ENCODE measurements around the gene TP63. TPM values are rescaled to one million over a fixed set of nuclear protein-coding genes. Genes with fewer than 3 reads are reported as not detected.
"Not testable (repeated sequence)": the region's sequence is repeated elsewhere in the genome, so short reads cannot be mapped to it uniquely, and the experiment has no call there.

Gene TP63
- polyA plus RNA-seq, 2 of the 4 experiments (the other 2 are of a cell fraction), result 1.5 to 5.4 TPM

DNA sequence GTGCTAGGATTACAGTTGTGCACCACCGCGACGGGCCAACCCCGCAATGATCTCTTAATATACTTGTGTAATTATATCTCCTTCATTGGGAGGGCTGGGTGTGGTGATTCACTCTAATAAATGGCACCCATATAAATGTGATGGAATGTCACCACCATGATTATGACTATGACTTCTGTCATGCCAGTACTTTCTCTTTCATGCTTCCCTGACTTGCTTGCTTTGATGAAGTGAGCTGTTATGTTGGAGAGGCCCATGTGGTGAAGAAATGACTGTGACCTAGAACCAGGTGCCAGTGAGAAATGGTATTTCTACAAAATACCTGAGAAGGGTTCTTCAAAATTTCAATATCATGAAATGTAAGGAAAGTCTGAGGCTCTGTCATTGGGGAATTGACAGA is 24.4 kb upstream of the TP63 start (continued):
- TF ChIP-seq RAD21 (conservative IDR thresholded peaks at IDR 0.05 in 1 of 2, IDR thresholded peaks at IDR 0.05 in 1 of 2), result no peak
- TF ChIP-seq FOXS1 (CRISPR knock-in tag; IDR thresholded peaks at IDR 0.05), result no peak

GRCh38 chr3:189612641-189613040 is 18.5 kb upstream of the TP63 start:
- FAIRE-seq; H3K4me3 ChIP-seq; DNase-seq (ENCODE audit: low read depth in 1 of 2, low spot score in 1 of 2); H3K4me2 ChIP-seq; POLR2A ChIA-PET; CTCF ChIA-PET; ATAC-seq; H3K4me1 ChIP-seq; H3K9me3 ChIP-seq; H3K27ac ChIP-seq: not testable (repeated sequence)
- WGBS (ENCODE audit: missing lambda C conversion rate), result 39% methylated on average over 2 of the region's 2 CpGs

DNA sequence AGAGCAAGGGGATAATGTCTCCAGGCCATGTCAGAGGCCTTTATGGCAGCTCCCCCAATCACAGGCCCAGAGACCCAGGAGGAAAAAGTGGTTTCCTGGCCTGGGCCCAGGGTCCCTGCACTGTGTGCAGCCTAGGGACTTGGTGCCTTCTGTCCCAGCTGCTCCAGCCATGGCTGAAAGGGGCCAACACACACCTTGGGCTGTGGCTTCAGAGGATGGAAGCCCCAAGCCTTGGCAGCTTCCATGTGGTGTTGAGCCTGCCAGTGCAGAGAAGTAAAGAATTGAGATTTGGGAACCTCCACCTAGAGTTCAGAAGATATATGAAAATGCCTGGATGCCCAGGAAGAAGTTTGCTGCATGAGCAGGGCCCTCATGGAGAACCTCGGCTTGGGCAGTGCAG is 18.1 kb upstream of the TP63 start:
- DNase-seq (ENCODE audit: low read depth in 1 of 2, low spot score in 1 of 2) (no peak), ATAC-seq (no peak), FAIRE-seq (no peak)
- H3K27ac ChIP-seq, result no peak overlapping the region
- no peak for TF ChIP-seq CHD2 (IDR thresholded peaks at IDR 0.05; ENCODE audit: low read length, partially characterized antibody)
- TF ChIP-seq EHMT2 (IDR thresholded peaks at IDR 0.05; ENCODE audit: low read depth), result no peak
- TF ChIP-seq ESRRA (IDR thresholded peaks at IDR 0.05; ENCODE audit: borderline replicate concordance, low read length), result no peak
- TF ChIP-seq KDM1A (IDR thresholded peaks at IDR 0.05; ENCODE audit: low read depth), result no peak
- TF ChIP-seq PHF8 (IDR thresholded peaks at IDR 0.05; ENCODE audit: borderline replicate concordance, low read depth), result no peak
- TF ChIP-seq NR3C1 (IDR thresholded peaks at IDR 0.05), result no peak
- TF ChIP-seq RCOR1 (IDR thresholded peaks at IDR 0.05; ENCODE audit: low read depth, low read length), result no peak
- no peak for TF ChIP-seq MAX (IDR thresholded peaks at IDR 0.05)
- no peak for TF ChIP-seq HDAC2 (IDR thresholded peaks at IDR 0.05)
- TF ChIP-seq CBX2 (IDR thresholded peaks at IDR 0.05; ENCODE audit: borderline replicate concordance, low read depth), result no peak
- TF ChIP-seq CEBPB (IDR thresholded peaks at IDR 0.05), result no peak
- no peak for TF ChIP-seq NPAS2 (CRISPR knock-in tag; IDR thresholded peaks at IDR 0.05; ENCODE audit: borderline replicate concordance)
- no peak for TF ChIP-seq FOSB (CRISPR knock-in tag; IDR thresholded peaks at IDR 0.05)
- TF ChIP-seq CBX8 (IDR thresholded peaks at IDR 0.05), result no peak
- WGBS (ENCODE audit: missing lambda C conversion rate), result 70% methylated on average over 1 of the region's 1 CpG
- CTCF ChIA-PET, result no interaction called here
- no peak overlapping the region for H3K4me2 ChIP-seq
- H3K9me3 ChIP-seq, result peaks cover 2% of the 10 kb centered on the region; the same call in 1 of the 3 replicates
- no peaks in the 10 kb centered on the region for H3K4me1 ChIP-seq
- POLR2A ChIA-PET, result no interaction called here
- no peak overlapping the region for H3K4me3 ChIP-seq

- FAIRE-seq, result no peak
- no peak for ATAC-seq
- no peaks in the 10 kb centered on the region for H3K9me3 ChIP-seq
- no peak overlapping the region for H3K4me3 ChIP-seq
- no peaks in the 10 kb centered on the region for H3K4me1 ChIP-seq
- 85% methylated on average over 8 of the region's 9 CpGs for WGBS (ENCODE audit: missing lambda C conversion rate)
- no peak for DNase-seq (ENCODE audit: low read depth in 1 of 2, low spot score in 1 of 2)
- no peak overlapping the region for H3K4me2 ChIP-seq
- H3K27ac ChIP-seq, result no peak overlapping the region
- CTCF ChIA-PET, result no interaction called here
- POLR2A ChIA-PET, result no interaction called here
- TF ChIP-seq EP300 (IDR thresholded peaks at IDR 0.05) (no peak), PHF8 (IDR thresholded peaks at IDR 0.05; ENCODE audit: borderline replicate concordance, low read depth) (no peak), RFX5 (IDR thresholded peaks at IDR 0.05) (no peak), ZNF302 (CRISPR knock-in tag; IDR thresholded peaks at IDR 0.05) (no peak), RNF2 (IDR thresholded peaks at IDR 0.05; ENCODE audit: borderline replicate concordance, low read depth) (no peak), HOXB13 (CRISPR knock-in tag; IDR thresholded peaks at IDR 0.05; ENCODE audit: low read depth) (no peak), NR3C1 (IDR thresholded peaks at IDR 0.05) (no peak), NFE2L2 (conservative IDR thresholded peaks at IDR 0.05; ENCODE audit: low read length) (no peak)
Measured at GRCh38 chr3:189621948-189622603, 9.1 kb upstream of the TP63 start.

Data from A549 (cell line).